ENCODE results near the gene TRPV6.

The TRPV6 gene

DNA sequence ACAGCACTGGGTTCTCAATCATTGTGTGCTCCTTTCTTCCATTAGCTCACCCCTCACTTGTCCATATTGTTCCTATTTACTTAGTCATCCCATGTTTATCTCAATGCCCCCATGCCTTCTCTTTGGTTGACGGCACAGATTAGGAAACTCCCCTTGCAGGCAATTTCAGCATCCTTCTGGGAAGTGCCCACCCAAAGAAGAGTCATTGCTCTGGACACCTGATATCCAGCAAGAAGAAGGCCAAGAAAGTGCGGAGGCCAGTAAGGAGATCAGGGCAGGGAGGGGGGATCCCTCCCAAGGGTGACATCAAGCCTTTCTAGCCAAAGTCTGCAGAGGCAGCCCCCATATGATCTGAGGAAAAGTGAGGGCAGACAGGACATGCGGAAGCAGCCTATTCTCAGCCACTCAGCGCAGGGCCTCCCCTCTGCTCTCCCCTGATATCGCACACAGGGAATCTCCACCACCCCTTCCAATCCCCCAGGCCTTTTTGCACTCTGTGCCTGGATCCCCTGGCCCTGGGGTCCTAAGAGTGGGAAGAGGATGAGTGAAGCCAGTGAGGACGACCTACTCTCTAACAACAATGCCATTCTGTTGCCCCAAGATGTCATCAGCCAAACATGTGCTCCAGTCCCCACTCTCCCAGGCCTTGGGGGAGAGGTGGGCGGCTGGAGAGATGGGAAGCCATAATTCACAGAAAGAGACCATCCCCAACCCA, 1.8 kb downstream of the TRPV6 start:
- no peak for DNase-seq (ENCODE audit: low read depth, low spot score)

GRCh38 chr7:142883145-142883544, 2.4 kb downstream of the TRPV6 start:
- no peak for DNase-seq (ENCODE audit: low read depth, low spot score)

- DNase-seq (ENCODE audit: low read depth, low spot score): no peak
Observed at GRCh38 chr7:142882338-142882678, 3.2 kb downstream of the TRPV6 start.

DNA sequence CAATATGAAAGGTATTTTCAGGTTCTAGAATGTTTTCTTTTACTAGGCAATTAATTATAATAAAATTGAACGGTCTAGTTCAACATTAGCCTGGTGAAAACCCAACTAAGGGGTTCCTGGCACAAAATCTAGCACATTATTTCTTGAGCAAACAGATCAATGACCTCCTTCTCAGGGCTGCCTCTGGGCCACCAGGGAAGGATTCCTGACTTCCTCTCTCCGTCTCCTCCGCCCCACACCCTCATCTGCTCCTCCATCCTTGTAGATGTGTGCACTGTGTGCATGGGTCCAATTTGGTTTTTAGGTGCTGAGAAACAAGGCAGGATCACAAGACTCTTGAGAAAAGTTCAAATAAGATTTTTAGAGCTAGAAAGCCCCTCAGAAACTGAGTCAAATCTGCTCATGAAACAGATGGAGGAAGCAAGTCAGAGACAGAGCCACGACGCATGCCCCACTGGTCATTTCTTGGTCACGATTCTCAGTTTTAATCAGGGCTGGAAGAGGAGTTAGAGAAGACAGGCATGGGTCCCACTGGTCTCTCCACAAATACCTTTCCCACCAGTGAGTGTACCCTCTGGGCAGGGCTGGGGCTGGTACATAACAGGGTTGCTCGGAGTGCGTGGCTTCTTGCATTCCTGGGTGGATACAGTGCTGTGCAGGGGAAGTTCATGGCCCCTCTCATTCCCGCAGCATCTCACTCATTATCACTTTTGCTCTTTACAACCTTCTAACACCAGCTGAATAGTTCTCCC, 3.8 kb downstream of the TRPV6 start:
- no peak for DNase-seq (ENCODE audit: low read depth, low spot score)

- DNase-seq (ENCODE audit: low read depth, low spot score): peak; percentile 23
Observed at GRCh38 chr7:142880876-142881505, 4.6 kb downstream of the TRPV6 start.

DNA sequence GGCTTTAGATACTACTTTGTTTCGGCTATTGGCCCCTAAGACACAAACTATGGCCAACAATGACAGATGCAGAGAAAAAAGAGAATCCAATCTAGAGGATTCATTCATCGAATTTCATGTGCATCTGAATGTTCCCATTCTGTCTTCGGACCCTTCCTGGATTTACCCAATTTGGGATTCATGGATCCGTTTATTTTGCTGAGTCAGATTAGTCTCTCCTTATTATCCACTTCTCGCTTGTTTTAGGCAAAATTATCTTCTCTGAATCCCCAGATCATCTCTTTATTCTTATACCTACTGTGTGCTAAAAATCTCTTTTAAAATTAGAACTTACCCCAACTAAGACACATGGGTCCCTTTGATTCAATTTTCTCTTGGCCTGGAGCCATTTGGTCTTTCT, 6.5 kb downstream of the TRPV6 start:
- no peak for DNase-seq (ENCODE audit: low read depth, low spot score)

DNA sequence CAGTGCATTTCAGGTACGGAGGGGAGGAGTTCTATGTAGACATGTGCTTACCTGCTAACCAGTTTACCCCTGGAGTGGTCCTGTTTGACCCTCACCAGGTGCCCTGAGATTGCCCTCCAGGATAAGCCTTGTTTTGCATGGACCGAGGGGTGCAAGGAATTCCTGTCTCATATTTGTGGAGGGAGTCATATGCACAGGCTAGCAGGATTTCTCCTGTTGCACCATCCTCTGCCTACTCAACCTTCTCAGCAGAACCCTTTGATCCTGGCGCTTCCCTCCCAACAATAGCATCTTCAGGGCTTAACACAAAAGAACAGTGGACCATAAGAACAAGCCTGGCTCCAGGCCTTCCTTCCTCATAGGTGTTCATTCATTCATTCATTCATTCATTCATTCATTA, 7.2 kb downstream of the TRPV6 start:
- DNase-seq (ENCODE audit: low read depth, low spot score): no peak

- DNase-seq (ENCODE audit: low read depth, low spot score): no peak
Observed at GRCh38 chr7:142876991-142877910, 8.3 kb downstream of the TRPV6 start.

GRCh38 chr7:142876236-142876960, 9.1 kb downstream of the TRPV6 start:
- no peak for DNase-seq (ENCODE audit: low read depth, low spot score)

DNA sequence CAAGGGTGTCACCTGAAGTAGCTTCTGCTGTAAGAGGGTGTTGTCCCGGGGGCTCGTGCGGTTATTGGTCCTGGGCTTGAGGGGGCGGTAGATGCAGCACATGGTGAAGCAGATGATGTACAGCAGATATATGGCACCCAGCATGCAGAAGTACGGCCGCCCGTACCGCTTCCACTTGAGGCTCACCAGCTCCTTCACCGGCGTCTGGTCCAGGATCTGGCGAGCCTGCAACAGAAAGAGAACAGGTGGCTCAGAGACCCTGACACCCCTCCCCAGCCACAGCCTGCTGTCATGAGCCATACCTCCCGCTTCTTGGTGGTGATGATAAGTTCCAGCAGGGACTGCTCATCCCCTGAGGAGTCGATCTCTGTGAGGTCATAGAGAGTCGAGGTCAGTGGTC, 10.1 kb downstream of the TRPV6 start:
- DNase-seq (ENCODE audit: low read depth, low spot score): no peak

DNA sequence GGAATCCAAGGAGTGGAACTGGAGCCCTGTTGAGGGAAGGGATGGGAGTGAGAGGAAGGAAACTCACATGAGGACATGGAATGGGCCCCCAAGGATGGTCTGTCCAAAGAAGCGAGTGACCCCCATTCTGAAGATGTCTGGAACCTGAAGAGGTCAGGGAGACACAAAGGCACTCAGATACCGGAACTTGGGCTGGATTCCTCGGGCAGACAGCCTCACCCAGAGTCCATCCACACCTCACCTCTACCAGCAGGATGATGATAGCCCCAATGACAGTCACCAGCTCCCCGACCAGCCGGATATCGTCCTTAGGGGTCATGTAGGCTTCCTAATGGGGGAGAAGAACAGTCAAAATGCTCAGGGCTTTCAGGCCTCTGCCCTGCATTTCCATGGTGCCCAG, 10.7 kb downstream of the TRPV6 start:
- no peak for DNase-seq (ENCODE audit: low read depth, low spot score)

DNA sequence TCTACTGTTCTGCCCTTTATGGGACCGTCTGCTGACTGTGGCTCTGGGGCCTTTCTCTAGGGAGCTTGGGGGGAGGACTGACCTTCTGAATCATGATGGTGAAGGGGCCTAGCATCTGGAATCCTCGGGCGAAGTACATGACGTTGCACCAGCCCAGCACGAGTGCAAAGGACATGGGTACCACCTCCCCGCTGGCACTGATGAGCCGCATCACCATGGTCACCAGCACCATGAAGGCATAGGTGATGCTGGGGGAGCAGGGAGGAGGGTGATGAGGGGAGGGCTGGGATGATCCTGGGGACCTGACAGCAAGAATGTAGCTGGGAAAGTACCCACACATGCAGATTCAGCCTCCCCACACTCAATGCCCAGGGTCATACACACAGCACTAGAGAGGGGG, 11.1 kb downstream of the TRPV6 start:
- no peak for DNase-seq (ENCODE audit: low read depth, low spot score)

GRCh38 chr7:142873871-142874270, 11.7 kb downstream of the TRPV6 start:
- DNase-seq (ENCODE audit: low read depth, low spot score): no peak

DNA sequence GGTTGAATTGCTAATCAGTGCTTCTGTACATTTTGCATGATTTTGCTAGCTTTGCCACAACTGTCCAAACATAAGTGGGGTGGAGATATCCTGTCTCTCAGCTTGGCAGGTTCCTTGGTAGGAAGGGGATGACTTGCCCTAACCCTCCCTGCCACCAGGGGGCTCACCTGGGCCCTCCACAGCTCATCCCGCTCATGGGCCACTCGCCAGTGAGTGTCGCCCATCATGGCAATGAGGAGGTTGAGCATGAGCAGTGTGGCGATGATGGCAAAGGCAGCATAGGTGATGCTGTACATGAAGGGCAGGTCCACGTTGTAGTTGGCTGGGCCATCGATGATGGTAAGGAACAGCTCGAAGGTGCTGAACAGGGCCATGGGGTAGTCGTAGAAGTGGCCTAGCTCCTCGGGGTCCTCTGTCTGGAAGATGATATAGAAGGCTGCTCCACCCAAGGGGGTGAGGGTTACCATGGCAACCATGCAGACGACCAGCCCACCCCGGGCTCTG, 12.2 kb downstream of the TRPV6 start:
- no peak for DNase-seq (ENCODE audit: low read depth, low spot score)

GRCh38 chr7:142872106-142872675, 13.4 kb downstream of the TRPV6 start:
- DNase-seq (ENCODE audit: low read depth, low spot score): no peak

DNA sequence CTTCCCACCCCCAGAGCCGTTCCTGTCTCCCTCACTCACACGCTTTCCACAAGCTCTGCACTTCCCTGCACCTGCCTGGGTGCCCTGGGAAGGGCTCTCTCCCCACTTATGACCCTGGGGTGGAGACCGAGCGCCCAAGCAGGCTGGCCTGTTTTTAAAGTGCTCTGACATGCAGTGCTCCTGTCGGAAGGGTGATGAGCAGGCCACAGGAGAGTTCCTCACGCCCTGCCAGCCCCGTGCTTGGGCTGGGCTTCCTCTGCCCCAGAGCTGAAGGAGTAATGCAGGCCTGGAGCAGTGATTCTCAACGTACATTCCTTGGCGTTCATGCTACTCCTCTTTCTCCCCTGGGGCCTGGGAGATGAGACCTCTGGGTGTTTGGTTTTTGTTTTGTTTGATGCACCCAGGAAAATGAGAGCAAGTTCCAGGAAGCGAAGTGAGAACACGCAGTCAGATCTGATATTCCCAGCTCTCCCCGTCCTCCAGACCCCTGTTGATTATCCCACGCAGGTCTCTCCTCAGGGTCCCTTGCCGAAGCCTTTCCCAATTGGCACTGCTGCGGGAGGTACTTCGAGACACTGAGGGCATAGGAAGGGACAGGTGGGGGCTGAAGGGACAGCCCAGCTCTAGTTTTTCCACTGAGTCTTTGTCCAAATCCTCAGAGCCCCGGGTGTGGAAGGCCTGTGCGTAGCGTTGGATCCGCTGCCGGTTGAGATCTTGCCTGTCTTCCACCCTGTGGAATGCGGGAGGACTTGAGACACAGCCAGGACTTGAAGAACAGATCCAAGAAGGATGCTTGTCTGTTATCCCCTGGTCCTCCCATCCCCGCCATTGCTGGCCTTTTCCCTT, 14.1 kb downstream of the TRPV6 start:
- DNase-seq (ENCODE audit: low read depth, low spot score): no peak

DNA sequence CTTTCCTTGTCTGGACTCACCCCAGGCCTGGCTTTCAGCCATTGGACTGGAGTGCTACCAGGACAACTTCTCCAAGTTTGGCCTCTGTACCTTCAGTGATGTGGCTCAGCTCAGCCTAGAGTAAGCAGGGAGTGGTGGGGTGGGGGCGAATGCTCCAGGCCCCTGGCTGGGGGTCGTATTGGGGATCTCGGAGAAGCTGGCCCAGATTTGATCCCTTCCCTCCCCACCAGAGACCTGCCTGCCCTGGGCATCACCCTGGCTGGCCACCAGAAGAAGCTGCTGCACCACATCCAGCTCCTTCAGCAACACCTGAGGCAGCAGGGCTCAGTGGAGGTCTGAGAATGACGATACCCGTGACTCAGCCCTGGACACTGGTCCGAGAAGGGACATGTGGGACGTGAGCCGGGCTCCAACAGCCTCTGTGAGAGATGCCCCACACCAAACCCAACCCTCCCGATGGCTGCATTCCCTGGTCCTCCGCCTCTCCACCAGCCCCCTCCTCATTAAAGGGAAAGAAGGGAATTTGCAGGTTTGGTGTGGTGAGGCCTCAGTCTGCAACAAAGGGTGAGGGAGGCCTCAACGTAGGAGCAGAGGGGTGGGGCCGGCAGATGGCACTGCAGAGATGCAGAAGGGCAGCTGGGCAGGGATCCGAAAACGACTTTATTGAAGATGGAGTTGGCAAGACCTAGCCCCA, 14.8 kb downstream of the TRPV6 start:
- no peak for DNase-seq (ENCODE audit: low read depth, low spot score)

DNA sequence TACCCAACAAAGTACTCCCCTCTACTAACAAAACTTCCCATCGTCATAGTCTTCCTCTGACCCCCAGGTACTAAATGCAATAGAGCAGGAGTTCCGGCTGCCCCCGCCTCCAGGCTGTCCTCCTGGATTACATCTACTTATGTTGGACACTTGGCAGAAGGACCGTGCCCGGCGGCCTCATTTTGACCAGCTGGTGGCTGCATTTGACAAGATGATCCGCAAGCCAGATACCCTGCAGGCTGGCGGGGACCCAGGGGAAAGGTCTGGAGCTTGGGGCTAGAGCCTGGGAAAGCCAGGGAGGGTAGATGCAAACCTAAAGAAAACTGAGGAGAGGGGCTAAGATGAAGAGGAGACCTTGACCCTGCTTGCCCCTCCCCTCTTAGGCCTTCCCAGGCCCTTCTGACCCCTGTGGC, 15.4 kb downstream of the TRPV6 start:
- DNase-seq (ENCODE audit: low read depth, low spot score): no peak

GRCh38 chr7:142869434-142869833, 16.1 kb downstream of the TRPV6 start:
- DNase-seq (ENCODE audit: low read depth, low spot score): no peak

All from activated CD4-positive, CD25-positive, alpha-beta regulatory T cell treated with anti-CD3 and anti-CD28 coated beads, Interleukin-2, amount 50 U/mL, for 16 hours (primary cell).